HCT116 (cell line): Measurements from ENCODE around the gene PHF13. TPM values are rescaled to one million over a fixed set of nuclear protein-coding genes. Genes with fewer than 3 reads are reported as not detected.
A peak's percentile ranks its signal among the peaks of the same experiment; 100 is the strongest.

Experiments used
- ATAC-seq: fragments of 200-7000 bp; cut with Tn5 transposase; 2 replicates; pipeline ENCODE4 v1.9.1; 2020; ENCODE audit warnings: mild to moderate bottlenecking, moderate library complexity
- BruUV-seq: library from RNA; stranded (reverse); fragments of 400-500 nt; replicated peaks from 2 replicates; lab custom pipeline; 2021; lab: Mats Ljungman, UMichigan
- CTCF ChIA-PET: fragments of 300-600 bp; sonication (Branson Sonifier 250); formaldehyde crosslinking; loops from one replicate; lab custom pipeline; 2021; ENCODE audit warnings: antibody characterized with exemption; lab: Charles Lee
- POLR2A ChIA-PET: fragments of 300-600, 350-600 bp; sonication (Branson Sonifier 250); formaldehyde crosslinking; loops from one replicate; lab custom pipeline; 2021; ENCODE audit warnings: antibody characterized with exemption; lab: Charles Lee
- RAD21 ChIA-PET, 2 experiments: fragments of 300-600 bp; sonication (Branson Sonifier 250); formaldehyde crosslinking; loops; one replicate each; lab custom pipeline; 2023; ENCODE audit warnings: low total read pairs in 2 of 2; ENCODE audit not compliant: uncharacterized antibody in 2 of 2, unreplicated experiment in 2 of 2, low non-redundant PET in 1 of 2; lab: Charles Lee
- DNase-seq: peaks from one replicate; pipeline ENCODE4 v3.0.0-alpha.2; 2010; ENCODE audit warnings: low read depth, low spot score
- H2AFZ ChIP-seq: fragments of 200-600 bp; shearing (Covaris generic), sonication (generic); 2 replicates; pipeline ENCODE4 v1.6.1; 2017; ENCODE audit warnings: low read depth, mixed run types, mixed read lengths, antibody characterized with exemption, low read length; ENCODE audit not compliant: poor library complexity, severe bottlenecking
- H3K27ac ChIP-seq: 2 replicates; pipeline ENCODE4 v1.5.1; 2012; ENCODE audit warnings: low read depth, low read length
- H3K27me3 ChIP-seq: fragments of 200-600 bp; sonication (generic); 2 replicates; pipeline ENCODE4 v1.6.1; 2016; ENCODE audit warnings: mixed run types, low read length, mixed read lengths; ENCODE audit not compliant: insufficient read depth
- H3K36me3 ChIP-seq, 2 experiments: fragments of 200-500 bp in 1 of 2; fragments of 200-600 bp in 1 of 2; sonication (Bioruptor generic) in 1 of 2; sonication (generic) in 1 of 2; 2 replicates each; pipeline versions ENCODE4 v1.5.1 to v1.6.1; 2014 to 2016; ENCODE audit warnings: low read length in 2 of 2, inconsistent platforms in 1 of 2, mixed read lengths in 1 of 2, mixed run types in 1 of 2; ENCODE audit not compliant: insufficient read depth in 2 of 2, control insufficient read depth in 1 of 2
- H3K4me1 ChIP-seq, 2 experiments: fragments of 200-600 bp in 1 of 2; sonication (generic) in 1 of 2; 2 replicates each; pipeline versions ENCODE4 v1.5.1 to v1.6.1; 2012 to 2017; ENCODE audit warnings: low read length in 2 of 2, inconsistent platforms in 1 of 2, mild to moderate bottlenecking in 1 of 2, mixed read lengths in 1 of 2, mixed run types in 1 of 2, moderate library complexity in 1 of 2; ENCODE audit not compliant: insufficient read depth in 2 of 2, control insufficient read depth in 1 of 2
- H3K4me2 ChIP-seq: fragments of 200-600 bp; sonication (generic); 2 replicates; pipeline ENCODE4 v1.6.1; 2017; ENCODE audit warnings: mixed run types, low read length, mixed read lengths
- H3K4me3 ChIP-seq, 2 experiments: fragments of 200-600 bp in 1 of 2; sonication (generic) in 1 of 2; replicated peaks in 1 of 2; 2 replicates each; pipeline ENCODE4 v1.5.1; 2011 to 2016; ENCODE audit warnings: low read length in 2 of 2, control low read depth in 1 of 2, low read depth in 1 of 2, mild to moderate bottlenecking in 1 of 2, mixed read lengths in 1 of 2, mixed run types in 1 of 2
- H3K79me2 ChIP-seq: fragments of 200-600 bp; sonication (generic); 2 replicates; pipeline ENCODE4 v1.6.1; 2017; ENCODE audit warnings: mild to moderate bottlenecking, mixed run types, low read length, moderate library complexity, mixed read lengths; ENCODE audit not compliant: insufficient read depth
- H3K9ac ChIP-seq: fragments of 200-600 bp; sonication (generic); 2 replicates; pipeline ENCODE4 v1.6.1; 2016; ENCODE audit warnings: low read length, mixed read lengths
- H3K9me2 ChIP-seq: fragments of 200-600 bp; sonication (generic), shearing (Covaris generic); 2 replicates; pipeline ENCODE4 v1.6.1; 2017; ENCODE audit warnings: mixed run types, mild to moderate bottlenecking, moderate library complexity; ENCODE audit not compliant: insufficient read depth
- H3K9me3 ChIP-seq, 2 experiments: fragments of 200-500 bp in 1 of 2; fragments of 200-600 bp in 1 of 2; sonication (Bioruptor generic) in 1 of 2; sonication (generic) in 1 of 2; 2 replicates each; pipeline ENCODE4 v1.6.1; 2014 to 2017; ENCODE audit warnings: low read length in 2 of 2, mixed read lengths in 2 of 2, inconsistent platforms in 1 of 2, low read depth in 1 of 2, mild to moderate bottlenecking in 1 of 2, mixed run types in 1 of 2, moderate library complexity in 1 of 2; ENCODE audit not compliant: control insufficient read depth in 1 of 2, insufficient read depth in 1 of 2
- H4K20me1 ChIP-seq: fragments of 200-600 bp; sonication (generic), shearing (Covaris generic); 2 replicates; pipeline ENCODE4 v1.6.1; 2017; ENCODE audit warnings: mixed run types, mild to moderate bottlenecking, moderate library complexity; ENCODE audit not compliant: insufficient read depth
- ATF3 ChIP-seq: IDR thresholded peaks from 2 replicates; pipeline ENCODE4 v1.6.1; 2012
- CEBPB ChIP-seq: IDR thresholded peaks from 2 replicates; pipeline ENCODE4 v1.6.1; 2012; ENCODE audit warnings: low read depth
- EZH2phosphoT487 ChIP-seq: fragments of 200-600 bp; IDR thresholded peaks from 2 replicates; pipeline ENCODE4 v1.6.1; 2018; ENCODE audit warnings: antibody characterized with exemption, borderline replicate concordance
- POLR2A ChIP-seq: IDR thresholded peaks from 2 replicates; pipeline ENCODE4 v1.7.0; 2011; ENCODE audit warnings: borderline replicate concordance; ENCODE audit not compliant: insufficient read depth, insufficient read length; ENCODE audit errors: extremely low read depth
- POLR2AphosphoS5 ChIP-seq: IDR thresholded peaks from 2 replicates; pipeline ENCODE4 v1.6.1; 2011; ENCODE audit warnings: mild to moderate bottlenecking, low read depth, low read length, moderate library complexity
- SP1 ChIP-seq: IDR thresholded peaks from 2 replicates; pipeline ENCODE4 v1.6.1; 2012; ENCODE audit warnings: low read depth
- TCF7L2 ChIP-seq: IDR thresholded peaks from 2 replicates; pipeline ENCODE4 v1.7.0; 2011; ENCODE audit warnings: borderline replicate concordance, inconsistent platforms; ENCODE audit not compliant: insufficient read depth, insufficient read length; ENCODE audit errors: extremely low read depth
- YY1 ChIP-seq: IDR thresholded peaks from 2 replicates; pipeline ENCODE4 v1.6.1; 2011; ENCODE audit warnings: low read length, low read depth, moderate library complexity, mild to moderate bottlenecking; ENCODE audit not compliant: insufficient replicate concordance; ENCODE audit errors: extremely low read depth
- ZBTB33 ChIP-seq: IDR thresholded peaks from 2 replicates; pipeline ENCODE4 v1.6.1; 2011; ENCODE audit warnings: mild to moderate bottlenecking, low read length, moderate library complexity; ENCODE audit not compliant: insufficient replicate concordance; ENCODE audit errors: extremely low read depth
- ZFX ChIP-seq: fragments of 450-650 bp; IDR thresholded peaks from 2 replicates; pipeline ENCODE4 v1.6.1; 2017
- intact Hi-C: fragments of 100-400 bp; cut with micrococcal nuclease; formaldehyde crosslinking; loops from 2 replicates; pipeline ENCODE4 v1.10.0; 2022
- total RNA-seq: library from RNA; stranded (reverse); gene quantifications from one replicate; pipeline ENCODE4 v1.2.1, GENCODE V29; 2021; ENCODE audit not compliant: unreplicated experiment
- TF ChIP-seq, protein P1 (sequence below), 3 experiments: fragments of 200-600 bp in 1 of 3; sonication (generic) in 1 of 3; IDR thresholded peaks in 2 of 3; conservative IDR thresholded peaks in 1 of 3; 2 replicates each; pipeline ENCODE4 v1.5.1; 2012 to 2017; ENCODE audit warnings: low read depth in 2 of 3, low read length in 2 of 3, antibody characterized with exemption in 1 of 3, borderline replicate concordance in 1 of 3, control low read depth in 1 of 3, mild to moderate bottlenecking in 1 of 3, mixed read lengths in 1 of 3, mixed run types in 1 of 3, moderate library complexity in 1 of 3; ENCODE audit not compliant: insufficient read depth in 1 of 3
- TF ChIP-seq, protein P2 (sequence below): IDR thresholded peaks from 2 replicates; pipeline ENCODE4 v1.6.1; 2012

Gene PHF13
- total RNA-seq, 1 experiment from 2014 or later, result 25.8 TPM

DNA sequence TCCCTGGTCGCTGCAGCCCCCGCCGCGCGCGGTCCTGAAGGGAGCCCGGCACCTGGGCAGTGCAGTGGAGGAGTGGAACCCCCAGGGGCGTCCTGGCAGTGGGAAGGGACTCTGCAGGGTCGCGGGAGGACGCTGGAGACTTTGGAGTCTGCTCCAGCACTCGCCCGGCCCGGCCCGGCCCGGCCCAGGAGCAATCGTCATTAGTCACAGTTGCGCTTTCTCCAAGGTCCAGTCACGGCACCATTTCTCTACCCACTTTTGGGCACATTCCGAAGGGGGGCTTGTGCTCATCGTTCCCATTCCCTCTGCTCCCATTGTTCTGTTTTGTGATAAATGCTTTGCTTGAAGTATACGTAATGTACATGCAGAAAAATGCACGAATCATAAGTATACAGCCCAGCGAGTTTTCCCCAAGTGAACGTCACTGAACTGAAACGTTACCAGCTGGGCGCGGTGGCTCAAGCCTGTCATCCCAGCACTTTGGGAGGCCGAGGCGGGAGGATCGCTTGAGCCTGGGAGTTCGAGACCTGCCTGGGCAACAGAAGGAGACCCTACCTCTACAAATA, 12.1 kb downstream of the PHF13 start:
- Histone ChIP-seq H3K4me2 (peak overlapping the region; percentile 86), H2AFZ (no peak overlapping the region), H3K79me2 (peaks cover 59% of the 10 kb centered on the region), H3K4me3 (peak overlapping the region; percentile 79 to 96), H3K9ac (peak overlapping the region; percentile 85), H3K27ac (peak overlapping the region; percentile 85), H3K4me1 (peaks cover 0 to 18% of the 10 kb centered on the region in 2 experiments; a peak in 2 of 4 replicates), H3K9me3 (no peaks in the 10 kb centered on the region), H4K20me1 (no peaks in the 10 kb centered on the region), H3K27me3 (no peaks in the 10 kb centered on the region), H3K36me3 (peaks cover 20 to 25% of the 10 kb centered on the region in 2 experiments; a peak in 3 of 4 replicates), H3K9me2 (no peaks in the 10 kb centered on the region)
- ChIA-PET CTCF (no interaction called here), RAD21 (no interaction called here), POLR2A (interaction anchor here (1.2 kb wide), 1 partner anchor 24 kb away, joined by 3 read pairs; no protein-coding TSS in a partner anchor)
- DNase-seq (no peak), ATAC-seq (peak; percentile 4; the same call in 1 of the 2 replicates)
- TF ChIP-seq ZFX (peak; percentile 87; the same call in 1 of the 2 replicates), CEBPB (no peak)
- no TSS peak for BruUV-seq
- intact Hi-C loops, result no loop called here

GRCh38 chr1:6627031-6627430, 13.5 kb downstream of the PHF13 start:
- DNase-seq (no peak), ATAC-seq (no peak)
- RAD21 ChIA-PET, result no interaction called here
- intact Hi-C loops, result no loop called here
- H3K4me1 ChIP-seq, result peaks cover 0 to 18% of the 10 kb centered on the region in 2 experiments; a peak in 2 of 4 replicates
- H4K20me1 ChIP-seq, result no peaks in the 10 kb centered on the region
- POLR2A ChIA-PET, result no interaction called here
- CTCF ChIA-PET, result no interaction called here
- no peak overlapping the region for H3K9ac ChIP-seq
- peaks cover 13 to 17% of the 10 kb centered on the region in 2 experiments; a peak in 3 of 4 replicates for H3K36me3 ChIP-seq
- H3K79me2 ChIP-seq, result peaks cover 48% of the 10 kb centered on the region
- no peak overlapping the region for H2AFZ ChIP-seq
- H3K4me3 ChIP-seq, result no peak overlapping the region
- no peak overlapping the region for H3K4me2 ChIP-seq
- no peaks in the 10 kb centered on the region for H3K9me2 ChIP-seq
- no TSS peak for BruUV-seq
- no peaks in the 10 kb centered on the region for H3K27me3 ChIP-seq
- H3K27ac ChIP-seq, result no peak overlapping the region
- no peaks in the 10 kb centered on the region for H3K9me3 ChIP-seq
- TF ChIP-seq POLR2A, result no peak
- TF ChIP-seq POLR2AphosphoS5, result no peak
- no peak for TF ChIP-seq ZBTB33
- TF ChIP-seq, protein P1, sequence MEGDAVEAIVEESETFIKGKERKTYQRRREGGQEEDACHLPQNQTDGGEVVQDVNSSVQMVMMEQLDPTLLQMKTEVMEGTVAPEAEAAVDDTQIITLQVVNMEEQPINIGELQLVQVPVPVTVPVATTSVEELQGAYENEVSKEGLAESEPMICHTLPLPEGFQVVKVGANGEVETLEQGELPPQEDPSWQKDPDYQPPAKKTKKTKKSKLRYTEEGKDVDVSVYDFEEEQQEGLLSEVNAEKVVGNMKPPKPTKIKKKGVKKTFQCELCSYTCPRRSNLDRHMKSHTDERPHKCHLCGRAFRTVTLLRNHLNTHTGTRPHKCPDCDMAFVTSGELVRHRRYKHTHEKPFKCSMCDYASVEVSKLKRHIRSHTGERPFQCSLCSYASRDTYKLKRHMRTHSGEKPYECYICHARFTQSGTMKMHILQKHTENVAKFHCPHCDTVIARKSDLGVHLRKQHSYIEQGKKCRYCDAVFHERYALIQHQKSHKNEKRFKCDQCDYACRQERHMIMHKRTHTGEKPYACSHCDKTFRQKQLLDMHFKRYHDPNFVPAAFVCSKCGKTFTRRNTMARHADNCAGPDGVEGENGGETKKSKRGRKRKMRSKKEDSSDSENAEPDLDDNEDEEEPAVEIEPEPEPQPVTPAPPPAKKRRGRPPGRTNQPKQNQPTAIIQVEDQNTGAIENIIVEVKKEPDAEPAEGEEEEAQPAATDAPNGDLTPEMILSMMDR (IDR thresholded peaks at IDR 0.05 in 2 of 3, conservative IDR thresholded peaks at IDR 0.05 in 1 of 3; ENCODE audit: borderline replicate concordance in 1 of 3, insufficient read depth in 1 of 3, low read depth in 2 of 3, low read length in 2 of 3), result no peak
- TF ChIP-seq TCF7L2, result no peak
- no peak for TF ChIP-seq SP1
- TF ChIP-seq YY1, result no peak
- TF ChIP-seq ATF3, result no peak
- TF ChIP-seq EZH2phosphoT487, result no peak
- TF ChIP-seq, protein P2, sequence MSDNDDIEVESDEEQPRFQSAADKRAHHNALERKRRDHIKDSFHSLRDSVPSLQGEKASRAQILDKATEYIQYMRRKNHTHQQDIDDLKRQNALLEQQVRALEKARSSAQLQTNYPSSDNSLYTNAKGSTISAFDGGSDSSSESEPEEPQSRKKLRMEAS, result no peak
